HEK293 (cell line): Measurements from ENCODE around the gene NFATC1.

Source experiments
- HOXD13 ChIP-seq: sonication (generic); formaldehyde crosslinking; IDR thresholded peaks from 2 replicates; pipeline ENCODE4 v1.8.0; 2022; ENCODE audit warnings: missing genetic modification reagents, borderline replicate concordance
- OSR2 ChIP-seq: fragments of 450-650 bp; formaldehyde crosslinking; IDR thresholded peaks from 2 replicates; pipeline ENCODE4 v1.5.1; 2016; ENCODE audit warnings: missing biosample characterization, missing genetic modification characterization
- ZFHX2 ChIP-seq: fragments of 450-650 bp; formaldehyde crosslinking; conservative IDR thresholded peaks from 2 replicates; pipeline ENCODE4 v1.5.1; 2016; ENCODE audit warnings: missing biosample characterization, missing genetic modification characterization
- ZNF274 ChIP-seq, 2 experiments: fragments of 200-500 bp in 1 of 2; fragments of 450-650 bp in 1 of 2; sonication (Bioruptor generic) in 1 of 2; formaldehyde crosslinking in 1 of 2; IDR thresholded peaks; 2 replicates each; pipeline versions ENCODE4 v1.5.1 to v1.6.1; 2014 to 2016; ENCODE audit warnings: borderline replicate concordance in 1 of 2, inconsistent platforms in 1 of 2, low read length in 1 of 2, missing biosample characterization in 1 of 2, missing genetic modification characterization in 1 of 2
- ZNF391 ChIP-seq: fragments of 450-650 bp; formaldehyde crosslinking; IDR thresholded peaks from 2 replicates; pipeline ENCODE4 v1.5.1; 2016; ENCODE audit warnings: low read depth, missing biosample characterization, missing genetic modification characterization, borderline replicate concordance
- ZNF585B ChIP-seq: fragments of 450-650 bp; formaldehyde crosslinking; IDR thresholded peaks from 2 replicates; pipeline ENCODE4 v1.5.1; 2016; ENCODE audit warnings: missing biosample characterization, missing genetic modification characterization
- ZNF629 ChIP-seq: fragments of 450-650 bp; formaldehyde crosslinking; IDR thresholded peaks from 2 replicates; pipeline ENCODE4 v1.5.1; 2017; ENCODE audit warnings: missing biosample characterization, missing genetic modification characterization
- ZNF654 ChIP-seq: fragments of 450-650 bp; formaldehyde crosslinking; IDR thresholded peaks from 2 replicates; pipeline ENCODE4 v1.5.1; 2016; ENCODE audit warnings: low read depth, missing biosample characterization, missing genetic modification characterization
- ZNF777 ChIP-seq: fragments of 450-650 bp; formaldehyde crosslinking; IDR thresholded peaks from 2 replicates; pipeline ENCODE4 v1.5.1; 2017; ENCODE audit warnings: missing biosample characterization, missing genetic modification characterization, borderline replicate concordance
- TF ChIP-seq, protein P1 (sequence below): fragments of 450-650 bp; formaldehyde crosslinking; IDR thresholded peaks from 2 replicates; pipeline ENCODE4 v1.5.1; 2016; ENCODE audit warnings: missing biosample characterization, missing genetic modification characterization
- TF ChIP-seq, protein P2 (sequence below): fragments of 450-650 bp; formaldehyde crosslinking; IDR thresholded peaks from 2 replicates; pipeline ENCODE4 v1.5.1; 2016; ENCODE audit warnings: missing biosample characterization, missing genetic modification characterization
- TF ChIP-seq, protein P3 (sequence below): fragments of 450-650 bp; formaldehyde crosslinking; IDR thresholded peaks from 2 replicates; pipeline ENCODE4 v1.5.1; 2016; ENCODE audit warnings: missing biosample characterization, missing genetic modification characterization
- TF ChIP-seq, protein P4 (sequence below): fragments of 450-650 bp; formaldehyde crosslinking; IDR thresholded peaks from 2 replicates; pipeline ENCODE4 v1.5.1; 2016; ENCODE audit warnings: missing biosample characterization, missing genetic modification characterization

DNA sequence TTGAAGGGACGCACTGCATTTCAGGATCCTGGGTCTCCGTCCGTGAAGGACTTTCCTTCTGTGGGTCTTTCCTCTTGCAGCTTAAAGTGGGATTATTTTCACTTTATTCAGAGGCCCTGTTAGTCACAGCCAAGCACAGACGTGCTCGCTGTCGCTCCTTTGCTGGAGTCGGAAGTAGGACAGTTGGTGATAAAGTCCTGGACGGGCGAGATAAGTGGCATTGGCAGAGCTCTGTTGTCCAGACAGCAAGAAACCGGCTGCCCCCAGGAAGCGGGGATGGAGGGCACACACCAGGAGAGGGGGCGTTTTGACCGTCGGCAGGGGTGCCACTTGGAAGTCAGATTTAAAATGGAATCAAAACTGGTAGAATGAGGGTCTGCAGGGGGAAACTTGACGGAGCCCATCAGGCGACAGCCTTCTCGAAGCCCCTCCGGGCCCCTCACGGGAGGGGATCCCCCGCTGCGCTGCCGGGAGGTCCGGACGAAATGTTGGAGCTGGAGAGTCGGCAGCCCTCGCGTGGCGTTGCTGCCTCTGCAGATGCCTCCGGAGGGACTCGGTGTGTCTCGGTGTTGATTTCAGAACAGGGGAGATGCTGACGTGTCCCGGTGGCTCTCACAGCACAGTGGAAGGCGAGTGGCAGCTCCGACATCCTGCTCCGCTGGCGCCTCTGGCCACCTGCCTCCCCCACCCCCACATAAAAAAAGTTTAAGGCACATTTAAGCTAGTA is 124.2 kb downstream of the NFATC1 start:
- TF ChIP-seq, protein P1, sequence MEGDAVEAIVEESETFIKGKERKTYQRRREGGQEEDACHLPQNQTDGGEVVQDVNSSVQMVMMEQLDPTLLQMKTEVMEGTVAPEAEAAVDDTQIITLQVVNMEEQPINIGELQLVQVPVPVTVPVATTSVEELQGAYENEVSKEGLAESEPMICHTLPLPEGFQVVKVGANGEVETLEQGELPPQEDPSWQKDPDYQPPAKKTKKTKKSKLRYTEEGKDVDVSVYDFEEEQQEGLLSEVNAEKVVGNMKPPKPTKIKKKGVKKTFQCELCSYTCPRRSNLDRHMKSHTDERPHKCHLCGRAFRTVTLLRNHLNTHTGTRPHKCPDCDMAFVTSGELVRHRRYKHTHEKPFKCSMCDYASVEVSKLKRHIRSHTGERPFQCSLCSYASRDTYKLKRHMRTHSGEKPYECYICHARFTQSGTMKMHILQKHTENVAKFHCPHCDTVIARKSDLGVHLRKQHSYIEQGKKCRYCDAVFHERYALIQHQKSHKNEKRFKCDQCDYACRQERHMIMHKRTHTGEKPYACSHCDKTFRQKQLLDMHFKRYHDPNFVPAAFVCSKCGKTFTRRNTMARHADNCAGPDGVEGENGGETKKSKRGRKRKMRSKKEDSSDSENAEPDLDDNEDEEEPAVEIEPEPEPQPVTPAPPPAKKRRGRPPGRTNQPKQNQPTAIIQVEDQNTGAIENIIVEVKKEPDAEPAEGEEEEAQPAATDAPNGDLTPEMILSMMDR (tag by site-specific recombination) = no peak
- no peak for TF ChIP-seq ZNF629 (tag by site-specific recombination)
- TF ChIP-seq HOXD13 = no peak
- TF ChIP-seq ZNF654 (tag by site-specific recombination) = no peak
- TF ChIP-seq OSR2 = no peak
- no peak for TF ChIP-seq ZFHX2 (tag by site-specific recombination)
- TF ChIP-seq, protein P2, sequence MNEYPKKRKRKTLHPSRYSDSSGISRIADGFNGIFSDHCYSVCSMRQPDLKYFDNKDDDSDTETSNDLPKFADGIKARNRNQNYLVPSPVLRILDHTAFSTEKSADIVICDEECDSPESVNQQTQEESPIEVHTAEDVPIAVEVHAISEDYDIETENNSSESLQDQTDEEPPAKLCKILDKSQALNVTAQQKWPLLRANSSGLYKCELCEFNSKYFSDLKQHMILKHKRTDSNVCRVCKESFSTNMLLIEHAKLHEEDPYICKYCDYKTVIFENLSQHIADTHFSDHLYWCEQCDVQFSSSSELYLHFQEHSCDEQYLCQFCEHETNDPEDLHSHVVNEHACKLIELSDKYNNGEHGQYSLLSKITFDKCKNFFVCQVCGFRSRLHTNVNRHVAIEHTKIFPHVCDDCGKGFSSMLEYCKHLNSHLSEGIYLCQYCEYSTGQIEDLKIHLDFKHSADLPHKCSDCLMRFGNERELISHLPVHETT = no peak
- no peak for TF ChIP-seq ZNF391 (tag by site-specific recombination)
- TF ChIP-seq ZNF274 (IDR thresholded peaks at IDR 0.05; ENCODE audit: low read length) = no peak
- no peak for TF ChIP-seq ZNF274 (tag by site-specific recombination; IDR thresholded peaks at IDR 0.05; ENCODE audit: borderline replicate concordance)
- TF ChIP-seq, protein P3, sequence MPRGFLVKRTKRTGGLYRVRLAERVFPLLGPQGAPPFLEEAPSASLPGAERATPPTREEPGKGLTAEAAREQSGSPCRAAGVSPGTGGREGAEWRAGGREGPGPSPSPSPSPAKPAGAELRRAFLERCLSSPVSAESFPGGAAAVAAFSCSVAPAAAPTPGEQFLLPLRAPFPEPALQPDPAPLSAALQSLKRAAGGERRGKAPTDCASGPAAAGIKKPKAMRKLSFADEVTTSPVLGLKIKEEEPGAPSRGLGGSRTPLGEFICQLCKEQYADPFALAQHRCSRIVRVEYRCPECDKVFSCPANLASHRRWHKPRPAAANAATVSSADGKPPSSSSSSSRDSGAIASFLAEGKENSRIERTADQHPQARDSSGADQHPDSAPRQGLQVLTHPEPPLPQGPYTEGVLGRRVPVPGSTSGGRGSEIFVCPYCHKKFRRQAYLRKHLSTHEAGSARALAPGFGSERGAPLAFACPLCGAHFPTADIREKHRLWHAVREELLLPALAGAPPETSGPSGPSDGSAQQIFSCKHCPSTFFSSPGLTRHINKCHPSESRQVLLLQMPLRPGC = no peak
- TF ChIP-seq ZNF777 (tag by site-specific recombination) = no peak
- TF ChIP-seq ZNF585B (tag by site-specific recombination) = no peak
- TF ChIP-seq, protein P4, sequence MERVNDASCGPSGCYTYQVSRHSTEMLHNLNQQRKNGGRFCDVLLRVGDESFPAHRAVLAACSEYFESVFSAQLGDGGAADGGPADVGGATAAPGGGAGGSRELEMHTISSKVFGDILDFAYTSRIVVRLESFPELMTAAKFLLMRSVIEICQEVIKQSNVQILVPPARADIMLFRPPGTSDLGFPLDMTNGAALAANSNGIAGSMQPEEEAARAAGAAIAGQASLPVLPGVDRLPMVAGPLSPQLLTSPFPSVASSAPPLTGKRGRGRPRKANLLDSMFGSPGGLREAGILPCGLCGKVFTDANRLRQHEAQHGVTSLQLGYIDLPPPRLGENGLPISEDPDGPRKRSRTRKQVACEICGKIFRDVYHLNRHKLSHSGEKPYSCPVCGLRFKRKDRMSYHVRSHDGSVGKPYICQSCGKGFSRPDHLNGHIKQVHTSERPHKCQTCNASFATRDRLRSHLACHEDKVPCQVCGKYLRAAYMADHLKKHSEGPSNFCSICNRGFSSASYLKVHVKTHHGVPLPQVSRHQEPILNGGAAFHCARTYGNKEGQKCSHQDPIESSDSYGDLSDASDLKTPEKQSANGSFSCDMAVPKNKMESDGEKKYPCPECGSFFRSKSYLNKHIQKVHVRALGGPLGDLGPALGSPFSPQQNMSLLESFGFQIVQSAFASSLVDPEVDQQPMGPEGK (tag by site-specific recombination) = no peak
